Activated CD4-positive, alpha-beta memory T cell treated with anti-CD3 and anti-CD28 coated beads, Interleukin-2, amount 10 ng/mL, durations not matched to agents 7 days and 5 days (primary cell): Measurements from ENCODE around the gene PRRG2. TPM values are rescaled to one million over a fixed set of nuclear protein-coding genes. Genes with fewer than 3 reads are reported as not detected.

Experiments
- CTCF ChIA-PET: fragments of 350-600 bp; sonication (Branson Sonifier 250); formaldehyde crosslinking; loops from one replicate; lab custom pipeline; 2021; ENCODE audit warnings: antibody characterized with exemption, inconsistent platforms; lab: Charles Lee
- POLR2A ChIA-PET: fragments of 350-600 bp; sonication (Branson Sonifier 250); formaldehyde crosslinking; loops from one replicate; lab custom pipeline; 2021; ENCODE audit warnings: antibody characterized with exemption; lab: Charles Lee
- DNase-seq: peaks from one replicate; pipeline ENCODE4 v3.0.0-alpha.2; 2020
- H3K27ac Mint-ChIP-seq: one replicate; pipeline ENCODE4 v1.8.0; 2021; ENCODE audit warnings: mild to moderate bottlenecking, mixed read lengths
- H3K27me3 Mint-ChIP-seq: one replicate; pipeline ENCODE4 v1.8.0; 2021; ENCODE audit warnings: mixed read lengths
- H3K36me3 Mint-ChIP-seq: one replicate; pipeline ENCODE4 v1.8.0; 2021; ENCODE audit warnings: low read depth, mixed read lengths
- H3K4me1 Mint-ChIP-seq: one replicate; pipeline ENCODE4 v1.8.0; 2021; ENCODE audit warnings: mixed read lengths
- H3K4me3 Mint-ChIP-seq: one replicate; pipeline ENCODE4 v1.8.0; 2021; ENCODE audit warnings: mild to moderate bottlenecking, mixed read lengths
- H3K9me3 Mint-ChIP-seq: one replicate; pipeline ENCODE4 v1.8.0; 2021; ENCODE audit warnings: mixed read lengths
- total RNA-seq, 2 experiments: library from RNA; stranded (reverse); gene quantifications; one replicate each; pipeline ENCODE4 v1.2.3, GENCODE V29; 2021

The PRRG2 gene
- total RNA-seq, 2 experiments from 2014 or later, result 1.0 to 1.1 TPM

GRCh38 chr19:49573009-49573408 is 8.1 kb upstream of the PRRG2 start:
- Mint-ChIP-seq H3K36me3 (peaks cover 29% of the 10 kb centered on the region), H3K4me1 (peaks cover 58% of the 10 kb centered on the region), H3K27ac (peak overlapping the region; percentile 58), H3K4me3 (no peak overlapping the region), H3K9me3 (no peaks in the 10 kb centered on the region), H3K27me3 (no peaks in the 10 kb centered on the region)
- no peak for DNase-seq
- POLR2A ChIA-PET, result interaction anchor here (1.1 to 2.9 kb wide), 3 partner anchors 27 to 104 kb away, joined by 3 to 13 read pairs (median 3); partner anchors contain the start of gene PRMT1
- CTCF ChIA-PET, result interaction anchor here (0.7 to 11.6 kb wide), 4 partner anchors 23 to 102 kb away, joined by 4 to 297 read pairs (median 130); no protein-coding TSS in a partner anchor

DNA sequence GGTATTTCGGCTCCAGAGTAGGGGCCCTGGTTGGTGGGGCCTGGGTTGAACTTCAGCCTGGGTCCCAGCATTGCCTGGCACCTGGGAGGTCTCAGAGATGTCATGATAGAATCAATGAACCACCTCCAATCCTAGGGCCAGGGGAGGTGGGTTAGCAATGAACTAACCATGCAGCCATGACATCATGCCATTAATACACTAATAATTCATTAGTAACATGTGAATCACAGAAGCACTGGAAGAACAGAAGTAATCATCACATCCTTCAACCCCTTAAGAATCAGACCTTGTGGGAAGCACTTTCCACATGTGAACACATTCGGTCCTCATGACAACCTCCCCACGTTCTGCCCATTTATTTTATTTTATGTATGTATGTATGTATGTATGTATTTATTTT is 7.7 kb upstream of the PRRG2 start:
- ChIA-PET CTCF (interaction anchor here (0.7 to 11.6 kb wide), 4 partner anchors 23 to 101 kb away, joined by 4 to 297 read pairs (median 130); no protein-coding TSS in a partner anchor), POLR2A (interaction anchor here (1.4 to 2.9 kb wide), 2 partner anchors 70 to 104 kb away, joined by 3 to 13 read pairs; partner anchors contain the start of gene PRMT1)
- H3K4me3 Mint-ChIP-seq, result no peak overlapping the region
- H3K9me3 Mint-ChIP-seq, result no peaks in the 10 kb centered on the region
- H3K36me3 Mint-ChIP-seq, result peaks cover 29% of the 10 kb centered on the region
- no peak for DNase-seq
- H3K27ac Mint-ChIP-seq, result peak overlapping the region; percentile 58
- H3K4me1 Mint-ChIP-seq, result peaks cover 58% of the 10 kb centered on the region
- H3K27me3 Mint-ChIP-seq, result no peaks in the 10 kb centered on the region

GRCh38 chr19:49574206-49574755 is 6.8 kb upstream of the PRRG2 start:
- H3K27me3 Mint-ChIP-seq, result no peaks in the 10 kb centered on the region
- DNase-seq, result no peak
- H3K4me1 Mint-ChIP-seq, result peaks cover 59% of the 10 kb centered on the region
- ChIA-PET POLR2A (interaction anchor here (1.3 to 1.4 kb wide), 2 partner anchors 40 to 99 kb away, joined by 3 to 4 read pairs; no protein-coding TSS in a partner anchor), CTCF (interaction anchor here (0.5 to 7.1 kb wide), 5 partner anchors 28 to 107 kb away, joined by 3 to 255 read pairs (median 4); no protein-coding TSS in a partner anchor)
- H3K9me3 Mint-ChIP-seq, result no peaks in the 10 kb centered on the region
- H3K36me3 Mint-ChIP-seq, result peaks cover 33% of the 10 kb centered on the region
- no peak overlapping the region for H3K4me3 Mint-ChIP-seq
- H3K27ac Mint-ChIP-seq, result no peak overlapping the region

DNA sequence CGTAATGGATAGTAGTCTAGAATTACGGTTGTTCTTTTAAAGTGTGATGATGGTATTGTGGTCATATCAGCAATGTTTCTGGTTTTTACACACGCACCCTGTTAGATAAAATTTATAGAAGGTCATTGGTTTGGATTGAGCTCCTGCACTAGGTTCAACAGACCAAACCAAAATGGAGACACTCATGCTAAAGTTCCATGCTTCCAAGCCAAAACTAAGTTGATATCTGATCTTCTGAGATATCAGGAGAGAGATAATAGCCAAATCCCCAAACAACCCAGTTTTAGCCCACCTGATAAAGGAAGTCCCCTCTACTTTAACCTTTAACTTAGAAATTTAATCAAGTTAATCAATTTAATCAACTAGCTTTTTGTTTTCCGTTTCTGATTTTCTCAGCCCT is 1.9 kb upstream of the PRRG2 start:
- no peaks in the 10 kb centered on the region for H3K27me3 Mint-ChIP-seq
- peak overlapping the region; percentile 89 for H3K4me3 Mint-ChIP-seq
- H3K36me3 Mint-ChIP-seq, result peaks cover 20% of the 10 kb centered on the region
- no peak for DNase-seq
- POLR2A ChIA-PET, result interaction anchor here (0.7 to 3.5 kb wide), 20 partner anchors 9 to 583 kb away, joined by 3 to 38 read pairs (median 4); partner anchors contain the start of genes PRMT1, PRR12, RPL13A and RPS11
- H3K27ac Mint-ChIP-seq, result peak overlapping the region; percentile 31
- H3K9me3 Mint-ChIP-seq, result no peaks in the 10 kb centered on the region
- CTCF ChIA-PET, result interaction anchor here (0.6 to 3.7 kb wide), 17 partner anchors 9 to 492 kb away, joined by 3 to 28 read pairs (median 4); partner anchors contain the start of genes PRMT1, PRR12, RRAS and SCAF1
- peaks cover 39% of the 10 kb centered on the region for H3K4me1 Mint-ChIP-seq

- POLR2A ChIA-PET, result interaction anchor here (0.9 to 3.5 kb wide), 25 partner anchors 10 to 104 kb away, joined by 3 to 38 read pairs (median 4); partner anchors contain the start of genes PRMT1, PRR12, RPL13A and RPS11
- CTCF ChIA-PET, result interaction anchor here (0.6 to 3.7 kb wide), 19 partner anchors 9 to 493 kb away, joined by 3 to 28 read pairs (median 4); partner anchors contain the start of genes PRMT1, PRR12, RRAS and SCAF1
- Mint-ChIP-seq H3K4me3 (peak overlapping the region; percentile 89), H3K27ac (peak overlapping the region; percentile 82), H3K36me3 (peaks cover 17% of the 10 kb centered on the region), H3K4me1 (peaks cover 35% of the 10 kb centered on the region), H3K9me3 (no peaks in the 10 kb centered on the region), H3K27me3 (no peaks in the 10 kb centered on the region)
- DNase-seq, result no peak
Measured at GRCh38 chr19:49579947-49580263, 1.2 kb upstream of the PRRG2 start.

- CTCF ChIA-PET, result interaction anchor here (0.7 to 3.7 kb wide), 17 partner anchors 9 to 107 kb away, joined by 3 to 28 read pairs (median 4); partner anchors contain the start of genes PRMT1, PRR12, RRAS and SCAF1
- Mint-ChIP-seq H3K9me3 (no peaks in the 10 kb centered on the region), H3K4me1 (peaks cover 33% of the 10 kb centered on the region), H3K27me3 (no peaks in the 10 kb centered on the region), H3K4me3 (peak within 1 kb of the TSS; percentile 89), H3K36me3 (peaks cover 14% of the 10 kb centered on the region), H3K27ac (peak within 1 kb of the TSS; percentile 82)
- DNase-seq, result peak; percentile 98
- POLR2A ChIA-PET, result interaction anchor here (0.6 to 3.5 kb wide), 26 partner anchors 9 to 111 kb away, joined by 3 to 38 read pairs (median 4); partner anchors contain the start of genes PRMT1, PRR12, RPL13A and RPS11
Measured at GRCh38 chr19:49580264-49581006, 681 bp upstream of the PRRG2 start, which contains the start of gene NOSIP. Gene NOSIP, minus strand, starts transcription at chr19:49580556. Its CDS starts 19,865 bp downstream, at chr19:49560691.

GRCh38 chr19:49583239-49583638 is 2.1 kb downstream of the PRRG2 start:
- ChIA-PET POLR2A (no interaction called here), CTCF (no interaction called here)
- H3K4me3 Mint-ChIP-seq, result no peak overlapping the region
- H3K4me1 Mint-ChIP-seq, result peaks cover 21% of the 10 kb centered on the region
- H3K27ac Mint-ChIP-seq, result no peak overlapping the region
- peaks cover 7% of the 10 kb centered on the region for H3K36me3 Mint-ChIP-seq
- DNase-seq, result no peak
- H3K9me3 Mint-ChIP-seq, result no peaks in the 10 kb centered on the region
- no peaks in the 10 kb centered on the region for H3K27me3 Mint-ChIP-seq

GRCh38 chr19:49585023-49585422 is 3.9 kb downstream of the PRRG2 start:
- H3K27me3 Mint-ChIP-seq, result peaks cover 9% of the 10 kb centered on the region
- H3K36me3 Mint-ChIP-seq, result peaks cover 3% of the 10 kb centered on the region
- H3K9me3 Mint-ChIP-seq, result no peaks in the 10 kb centered on the region
- DNase-seq, result no peak
- no peak overlapping the region for H3K27ac Mint-ChIP-seq
- ChIA-PET POLR2A (no interaction called here), CTCF (no interaction called here)
- H3K4me1 Mint-ChIP-seq, result peaks cover 18% of the 10 kb centered on the region
- H3K4me3 Mint-ChIP-seq, result no peak overlapping the region

DNA sequence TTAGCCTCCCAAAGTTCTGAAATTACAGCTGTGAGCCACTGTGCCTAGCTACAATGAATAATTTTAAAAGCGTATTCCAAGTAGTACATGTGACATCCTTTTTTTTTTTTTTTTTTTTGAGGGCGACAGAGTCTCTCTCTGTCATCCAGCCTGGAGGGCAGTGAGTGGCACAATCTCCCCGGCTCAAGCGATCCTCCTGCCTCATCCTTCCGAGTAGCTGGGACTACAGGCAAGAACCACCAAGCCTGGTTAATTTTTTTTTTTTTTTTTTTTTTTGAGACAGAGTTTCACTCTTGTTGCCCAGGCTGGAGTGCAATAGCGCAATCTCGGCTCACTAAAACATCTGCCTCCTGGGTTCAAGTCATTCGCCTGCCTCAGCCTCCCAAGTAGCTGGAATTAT is 6.1 kb downstream of the PRRG2 start:
- peaks cover 9% of the 10 kb centered on the region for H3K27me3 Mint-ChIP-seq
- POLR2A ChIA-PET, result no interaction called here
- H3K27ac Mint-ChIP-seq, result no peak overlapping the region
- no peak overlapping the region for H3K4me3 Mint-ChIP-seq
- no peaks in the 10 kb centered on the region for H3K36me3 Mint-ChIP-seq
- no peaks in the 10 kb centered on the region for H3K9me3 Mint-ChIP-seq
- CTCF ChIA-PET, result interaction anchor here (1.3 to 1.9 kb wide), 2 partner anchors 16 to 18 kb away, joined by 4 to 10 read pairs; no protein-coding TSS in a partner anchor
- peaks cover 13% of the 10 kb centered on the region for H3K4me1 Mint-ChIP-seq
- DNase-seq, result no peak

GRCh38 chr19:49588365-49589122 is 7.4 kb downstream of the PRRG2 start:
- Mint-ChIP-seq H3K4me3 (no peak overlapping the region), H3K4me1 (peaks cover 26% of the 10 kb centered on the region), H3K27ac (no peak overlapping the region), H3K27me3 (peaks cover 9% of the 10 kb centered on the region), H3K9me3 (no peaks in the 10 kb centered on the region), H3K36me3 (peaks cover 3% of the 10 kb centered on the region)
- ChIA-PET POLR2A (interaction anchor here (2.6 to 3.4 kb wide), 2 partner anchors 8 to 88 kb away, joined by 16 to 38 read pairs; partner anchors contain the start of genes NOSIP, PRMT1 and PRRG2), CTCF (interaction anchor here (0.6 to 1.7 kb wide), 3 partner anchors 8 to 61 kb away, joined by 3 to 4 read pairs (median 4); partner anchors contain the start of genes NOSIP and RCN3)
- no peak for DNase-seq

GRCh38 chr19:49589502-49589905 is 8.4 kb downstream of the PRRG2 start:
- peaks cover 13% of the 10 kb centered on the region for H3K36me3 Mint-ChIP-seq
- CTCF ChIA-PET, result interaction anchor here (0.6 to 1.7 kb wide), 5 partner anchors 9 to 1269 kb away, joined by 3 to 4 read pairs (median 3); partner anchors contain the start of genes NOSIP, RCN3 and SCAF1
- DNase-seq, result no peak
- no peaks in the 10 kb centered on the region for H3K9me3 Mint-ChIP-seq
- peaks cover 35% of the 10 kb centered on the region for H3K4me1 Mint-ChIP-seq
- H3K27ac Mint-ChIP-seq, result peak overlapping the region; percentile 42
- H3K4me3 Mint-ChIP-seq, result no peak overlapping the region
- POLR2A ChIA-PET, result interaction anchor here (0.5 to 3.4 kb wide), 7 partner anchors 9 to 180 kb away, joined by 3 to 44 read pairs (median 6); partner anchors contain the start of genes NOSIP, PRMT1, PRRG2 and RRAS
- peaks cover 9% of the 10 kb centered on the region for H3K27me3 Mint-ChIP-seq
